Erythroblast (primary cell): ENCODE measurements around the gene PTGIR.

Source experiments
- DNase-seq, 2 experiments: peaks; one replicate each; lab custom pipeline; 2025; lab: John Stamatoyannopoulos, UW
- GATA1 ChIP-seq: IDR thresholded peaks from 2 replicates; pipeline ENCODE4 v1.6.1; 2011; ENCODE audit warnings: low read depth, mild to moderate bottlenecking, control low read depth, low read length, moderate library complexity
- POLR2A ChIP-seq: IDR thresholded peaks from 2 replicates; pipeline ENCODE4 v1.6.1; 2011; ENCODE audit warnings: mild to moderate bottlenecking, low read length

The PTGIR gene

DNA sequence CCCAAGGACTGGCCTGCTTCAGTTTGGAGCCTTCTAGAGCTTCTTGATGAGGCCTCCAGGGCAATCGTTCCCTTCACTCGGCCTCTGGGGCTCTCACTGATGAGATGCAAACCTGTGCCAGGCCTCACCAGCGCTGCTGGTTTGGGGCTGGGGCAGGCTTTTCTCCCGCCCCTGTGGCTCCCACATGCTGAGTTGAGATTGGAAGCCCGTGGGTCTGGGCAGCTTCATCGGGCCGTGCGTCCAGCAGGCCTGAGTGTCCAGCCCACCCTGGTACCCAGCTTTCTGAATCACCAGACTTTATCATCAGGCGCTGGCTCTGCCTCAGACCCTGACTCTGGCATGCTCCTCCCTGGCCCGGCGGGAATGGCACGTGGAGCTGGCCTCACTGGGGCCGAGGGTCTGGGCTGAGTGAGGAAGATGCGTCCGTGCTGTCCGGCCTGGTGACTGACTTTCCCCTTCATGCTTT, 19.5 kb downstream of the PTGIR start:
- no peak for DNase-seq
- no peak for TF ChIP-seq GATA1

GRCh38 chr19:46604781-46605355, 20.0 kb downstream of the PTGIR start:
- TF ChIP-seq GATA1 (no peak), POLR2A (no peak)
- DNase-seq: no peak

- DNase-seq: peak in 1 of 2 experiments; percentile 54
- TF ChIP-seq GATA1 (no peak), POLR2A (no peak)
Measured at GRCh38 chr19:46603752-46604231, 21.1 kb downstream of the PTGIR start.

- DNase-seq: peak; percentile 55 to 76
- no peak for TF ChIP-seq GATA1
- no peak for TF ChIP-seq POLR2A
Measured at GRCh38 chr19:46603195-46603637, 21.7 kb downstream of the PTGIR start.

DNA sequence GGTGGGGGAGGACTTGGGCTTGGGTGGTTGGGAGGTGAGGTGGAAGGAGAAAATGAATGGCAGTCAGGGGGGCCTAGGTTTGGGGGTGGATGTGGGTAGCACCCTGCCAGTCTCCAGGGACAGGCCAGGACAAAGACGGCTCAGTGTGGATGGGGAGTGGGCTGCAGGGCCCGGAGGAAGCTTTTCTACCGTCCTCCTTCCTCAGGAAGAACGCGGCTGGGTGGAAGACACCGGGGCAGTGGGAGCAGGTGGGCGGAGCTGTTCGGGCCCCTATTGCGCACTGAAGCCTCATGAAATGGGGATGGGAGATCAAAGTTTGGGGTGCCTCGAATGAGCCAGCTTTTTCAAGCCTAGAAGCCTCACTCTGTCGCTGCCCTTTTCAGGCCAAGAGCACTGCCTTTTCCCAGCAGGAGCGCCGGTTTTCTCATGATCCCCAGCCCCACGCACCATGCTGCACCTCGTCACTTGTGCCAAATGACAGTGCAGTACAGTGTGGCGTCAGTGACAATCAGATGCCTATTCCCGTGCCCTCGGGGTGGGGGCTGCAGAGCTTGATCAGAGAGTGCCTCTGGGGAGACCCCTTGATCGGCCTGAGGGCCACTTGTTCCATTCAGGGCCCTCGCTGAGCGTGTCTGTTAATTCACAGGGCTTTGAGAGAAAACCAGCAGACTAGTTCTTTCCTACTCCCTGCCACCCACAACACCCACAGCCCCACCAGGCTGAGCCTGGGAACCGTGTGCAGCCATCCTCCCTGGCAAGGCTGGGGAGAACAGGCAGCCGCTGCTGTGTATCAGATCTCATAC, 22.3 kb downstream of the PTGIR start:
- TF ChIP-seq POLR2A (no peak), GATA1 (no peak)
- peak; percentile 35 to 57 for DNase-seq

- peak; percentile 52 to 66 for DNase-seq
- no peak for TF ChIP-seq GATA1
- TF ChIP-seq POLR2A: peak; percentile 73
Measured at GRCh38 chr19:46601318-46602224, 23.3 kb downstream of the PTGIR start, which contains the start of gene CALM3. CALM3 (plus strand) TSS chr19:46601330; CDS start chr19:46601435, 105 bp downstream.

DNA sequence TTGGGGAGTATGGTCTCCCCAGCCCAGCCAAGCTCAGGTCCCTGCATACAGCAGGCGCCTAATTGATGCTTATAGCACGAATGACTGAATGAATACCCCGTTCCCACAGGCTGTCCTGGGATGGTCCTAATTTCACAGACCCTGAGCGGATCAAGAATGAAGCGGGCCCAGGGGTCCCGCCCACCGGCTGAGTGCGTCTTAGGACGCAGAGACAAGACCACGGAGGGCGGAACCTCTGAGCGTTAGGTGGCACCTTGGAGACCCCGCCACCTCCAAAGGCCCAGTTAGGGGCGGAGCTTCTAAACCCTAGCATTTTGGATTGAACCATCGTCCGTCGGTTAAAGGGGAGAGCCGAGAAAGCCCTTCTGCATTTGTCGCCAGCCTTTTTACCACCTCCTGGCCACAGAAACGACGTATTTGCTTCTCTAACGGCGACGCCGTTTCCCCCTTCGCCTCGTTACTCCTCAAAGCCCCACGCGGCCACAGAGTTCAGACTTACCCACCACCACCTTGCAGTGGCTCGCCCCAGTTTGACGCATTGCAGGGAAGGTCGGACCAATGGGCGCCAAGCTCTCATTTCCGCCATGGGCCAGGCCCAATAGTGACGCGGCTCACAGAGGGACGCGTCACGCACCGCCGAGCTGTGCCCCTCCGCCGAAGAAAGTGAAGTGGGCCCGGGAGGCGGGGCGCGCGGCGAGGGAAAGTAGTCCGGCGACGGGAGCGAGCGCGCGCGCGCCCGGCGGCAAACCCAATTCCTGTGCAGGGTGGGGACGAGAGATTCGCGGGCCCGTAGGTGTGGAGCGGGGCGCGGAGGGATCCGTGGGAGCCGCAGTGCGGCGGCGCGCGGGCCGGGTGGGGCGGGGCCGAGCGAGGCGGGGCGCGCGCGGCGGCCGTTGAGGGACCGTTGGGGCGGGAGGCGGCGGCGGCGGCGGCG, 24.2 kb downstream of the PTGIR start:
- TF ChIP-seq POLR2A (peak; percentile 52), GATA1 (no peak)
- peak; percentile 99 for DNase-seq

DNA sequence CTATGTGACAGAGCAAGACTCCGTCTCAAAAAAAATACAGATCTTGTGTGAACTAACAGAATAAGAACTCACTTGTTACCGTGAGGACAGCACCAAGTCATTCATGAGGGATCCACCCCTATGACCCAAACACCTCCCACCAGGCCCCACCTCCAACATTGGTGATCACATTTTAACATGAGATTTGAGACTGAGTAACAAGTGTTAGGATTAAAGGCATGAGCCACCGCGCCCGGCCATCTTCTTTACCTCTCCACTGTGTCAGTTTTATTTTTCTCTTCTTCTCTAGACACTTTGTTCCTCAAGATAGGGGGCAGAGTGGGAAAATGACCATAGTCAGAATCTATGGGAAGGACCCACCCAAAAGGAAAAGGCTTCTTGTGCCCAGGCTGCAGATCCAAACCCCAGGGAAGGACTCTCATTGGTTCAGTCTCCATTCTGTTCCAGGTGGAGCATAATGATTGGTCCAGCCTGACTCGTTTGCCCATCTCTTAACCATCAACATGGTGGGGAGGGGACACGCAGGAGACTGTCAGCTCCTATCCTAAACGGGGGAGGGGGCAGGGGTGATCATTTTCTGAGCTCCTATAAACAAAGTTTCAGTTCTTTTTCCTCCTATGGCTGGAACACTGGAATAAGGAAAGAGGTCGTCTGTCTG, 25.0 kb downstream of the PTGIR start:
- DNase-seq: peak; percentile 41 to 45
- TF ChIP-seq GATA1: no peak
- TF ChIP-seq POLR2A: no peak

- no peak for DNase-seq
- TF ChIP-seq POLR2A: no peak
- no peak for TF ChIP-seq GATA1
Measured at GRCh38 chr19:46598372-46598917, 26.4 kb downstream of the PTGIR start.

GRCh38 chr19:46596008-46596407, 28.9 kb downstream of the PTGIR start:
- no peak for DNase-seq
- TF ChIP-seq GATA1: no peak
- no peak for TF ChIP-seq POLR2A

DNA sequence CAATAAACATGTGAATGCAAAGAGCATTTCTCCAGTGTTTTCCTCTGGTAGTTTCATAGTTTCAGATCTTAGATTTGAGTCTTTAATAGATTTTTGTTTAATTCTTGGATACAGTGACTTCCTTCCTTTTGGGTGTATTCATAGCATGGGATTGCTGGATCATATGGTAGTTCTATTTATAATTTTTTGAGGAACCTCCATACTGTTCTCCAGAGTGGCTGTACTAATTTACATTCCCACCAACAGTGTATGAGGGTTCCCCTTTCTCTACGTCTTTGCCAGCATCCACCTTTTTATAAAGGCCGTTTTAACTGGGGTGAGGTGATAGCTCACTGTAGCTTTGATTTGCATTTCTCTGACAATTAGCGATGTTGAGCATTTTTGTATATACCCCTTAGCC, 33.0 kb downstream of the PTGIR start:
- TF ChIP-seq GATA1 (no peak), POLR2A (no peak)
- no peak for DNase-seq

- no peak for DNase-seq
- TF ChIP-seq POLR2A: no peak
- TF ChIP-seq GATA1: no peak
Measured at GRCh38 chr19:46591254-46591653, 33.6 kb downstream of the PTGIR start.
